Inflammatory macrophage (primary cell): ENCODE measurements around the gene FBXL19.
A peak's percentile ranks its signal among the peaks of the same experiment; 100 is the strongest.

Experiments used
- DNase-seq, 2 donors: peaks; one replicate each; pipeline ENCODE4 v3.0.0-alpha.2; 2020 to 2022

Gene FBXL19

DNA sequence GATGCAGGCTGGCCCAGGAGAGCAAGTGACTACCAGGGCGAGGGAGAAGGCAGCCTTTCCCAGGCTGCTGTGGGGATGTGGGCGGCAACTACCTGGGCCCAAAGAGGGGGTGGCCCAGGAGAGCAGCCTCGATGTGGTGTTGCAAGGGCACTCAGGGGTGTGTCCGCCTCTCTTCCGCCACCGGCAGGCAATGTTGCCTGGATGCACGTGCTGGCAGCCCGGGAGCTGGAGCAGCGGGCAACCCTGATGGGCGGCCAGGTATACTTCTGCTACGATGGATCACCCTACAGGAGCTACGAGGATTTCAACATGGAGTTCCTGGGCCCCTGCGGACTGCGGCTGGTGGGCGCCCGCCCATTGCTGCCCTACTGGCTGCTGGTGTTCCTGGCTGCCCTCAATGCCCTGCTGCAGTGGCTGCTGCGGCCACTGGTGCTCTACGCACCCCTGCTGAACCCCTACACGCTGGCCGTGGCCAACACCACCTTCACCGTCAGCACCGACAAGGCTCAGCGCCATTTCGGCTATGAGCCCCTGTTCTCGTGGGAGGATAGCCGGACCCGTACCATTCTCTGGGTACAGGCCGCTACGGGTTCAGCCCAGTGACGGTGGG, 64.3 kb downstream of the FBXL19 start:
- DNase-seq, result no peak

DNA sequence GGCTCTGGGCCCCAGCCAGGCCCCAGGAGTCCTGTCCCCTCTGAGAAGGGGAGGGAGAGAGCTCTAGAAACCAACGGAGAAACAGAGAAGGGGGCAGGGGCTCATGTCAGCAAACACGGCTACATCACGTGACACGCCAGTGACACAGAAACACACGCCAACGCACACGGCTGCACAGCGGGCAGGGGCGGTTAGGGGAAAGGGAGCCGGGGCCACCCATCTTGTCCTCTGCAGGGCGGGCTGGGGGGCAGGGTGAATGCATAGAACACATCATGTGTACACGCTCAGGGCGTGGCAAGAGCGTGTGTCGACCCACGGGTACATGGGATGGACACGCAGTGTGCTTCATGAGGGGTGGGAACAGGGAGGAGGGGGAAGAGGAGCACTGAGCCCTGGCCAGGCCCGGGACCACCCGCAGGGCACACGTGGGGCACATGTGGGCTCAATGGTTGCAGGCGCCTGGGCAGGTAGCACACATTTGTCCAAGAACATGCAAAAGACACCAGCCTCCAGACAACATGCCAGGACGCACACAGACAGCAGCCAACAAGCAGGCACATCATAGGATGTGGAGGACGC, 66.2 kb downstream of the FBXL19 start:
- DNase-seq, result no peak

DNA sequence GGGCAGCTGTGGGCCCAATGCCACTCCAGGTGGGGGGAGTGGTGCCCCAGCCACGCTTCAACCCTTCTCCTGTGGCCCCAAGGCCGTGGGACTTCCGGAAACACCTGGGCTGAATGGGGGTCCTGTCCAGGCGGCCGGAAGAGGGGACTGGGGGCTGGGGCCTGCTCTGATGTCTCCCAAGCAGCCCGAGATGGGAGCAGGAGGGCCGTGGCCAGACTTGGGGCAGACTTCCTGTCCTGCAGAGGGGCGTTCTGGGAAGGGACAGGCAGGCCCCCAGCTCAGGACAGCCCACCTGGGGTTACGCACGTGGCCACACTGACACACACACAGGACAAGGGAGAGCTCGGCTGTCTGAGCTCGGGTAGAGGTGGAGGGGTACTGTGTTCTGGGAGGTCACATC, 66.7 kb downstream of the FBXL19 start:
- DNase-seq, result no peak

DNA sequence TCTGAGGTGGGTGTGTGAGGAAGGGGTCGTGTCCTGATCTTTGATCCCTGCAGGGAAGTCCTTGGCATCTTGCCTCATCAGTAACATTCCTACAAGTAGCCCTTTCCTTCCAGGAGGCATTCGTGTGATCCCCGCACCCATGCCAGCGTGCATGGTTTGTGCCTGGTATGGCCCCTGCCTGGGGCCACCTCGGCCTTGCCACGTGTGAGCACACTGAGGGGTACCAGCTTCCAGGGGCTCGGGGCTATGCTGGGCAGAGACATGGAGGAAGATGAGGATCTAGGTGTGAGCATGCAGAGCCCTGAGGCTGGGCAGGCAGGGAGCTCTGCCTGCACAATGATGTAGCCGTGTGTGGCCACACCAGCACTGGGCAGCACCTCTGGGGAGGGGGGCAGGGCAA, 67.7 kb downstream of the FBXL19 start:
- DNase-seq, result no peak

DNA sequence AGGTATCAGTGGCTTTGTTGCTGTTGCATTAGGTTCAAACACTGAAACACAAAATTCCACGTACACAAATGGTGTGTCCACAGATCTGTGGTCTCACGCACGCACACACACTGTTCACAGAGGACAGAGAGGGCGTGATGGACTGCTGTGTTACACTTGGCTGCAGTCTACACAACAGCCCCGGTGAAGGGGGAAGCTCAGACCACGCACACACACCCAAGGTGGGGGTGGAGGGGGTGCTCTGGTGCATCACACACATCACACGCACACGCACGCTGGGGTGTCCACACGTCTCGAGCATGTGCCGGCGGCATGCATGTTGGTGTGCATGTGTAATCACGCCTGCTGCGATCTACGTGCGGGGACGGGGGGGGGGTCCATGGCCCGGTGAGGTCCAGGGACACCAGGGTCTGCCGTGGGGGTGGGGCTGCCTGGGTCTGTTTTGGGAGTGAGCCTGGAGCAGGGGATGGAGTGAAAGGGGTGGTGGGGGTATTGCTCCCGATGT, 69.0 kb downstream of the FBXL19 start:
- no peak for DNase-seq

DNA sequence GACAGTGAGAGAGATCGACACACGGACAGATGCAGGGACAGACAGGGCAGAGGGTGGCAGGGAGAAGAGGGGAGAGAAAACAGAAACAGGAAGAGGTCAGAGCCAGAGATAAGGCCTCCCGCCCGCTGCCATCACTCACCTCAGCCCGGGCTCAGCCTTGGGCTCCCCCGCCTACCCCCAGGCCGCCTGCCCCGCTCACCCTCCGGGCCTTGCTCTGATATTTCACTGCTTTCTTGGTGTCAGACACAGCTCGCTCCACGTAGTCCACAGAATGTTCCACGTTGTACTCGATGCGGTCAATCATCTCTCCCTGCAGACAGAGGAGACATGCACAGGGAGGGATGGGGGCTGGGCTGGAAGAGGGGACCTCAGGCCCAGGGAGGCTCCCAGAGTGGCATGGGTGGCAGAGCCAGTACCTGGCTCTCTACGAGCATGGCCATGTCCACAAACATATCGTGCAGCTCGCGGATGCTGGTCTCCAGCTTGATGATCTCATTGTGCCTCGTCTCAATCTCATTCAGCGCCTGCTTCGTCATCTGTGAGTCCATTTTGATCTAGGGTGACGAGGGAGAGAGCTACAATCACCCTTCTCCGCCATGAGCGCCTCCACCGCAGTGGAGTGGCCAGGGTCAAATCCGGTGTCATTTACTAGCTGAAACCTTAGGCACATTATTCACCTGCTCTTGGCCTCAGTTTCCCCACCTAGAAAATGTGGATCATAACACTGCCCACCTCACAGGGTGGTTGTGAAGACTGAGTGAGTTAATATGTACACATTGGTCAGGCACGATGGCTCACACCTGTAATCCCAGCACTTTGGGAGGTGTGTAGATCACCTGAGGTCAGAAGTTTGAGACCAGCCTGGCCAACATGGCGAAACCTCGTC, 69.8 kb downstream of the FBXL19 start:
- DNase-seq, result no peak

DNA sequence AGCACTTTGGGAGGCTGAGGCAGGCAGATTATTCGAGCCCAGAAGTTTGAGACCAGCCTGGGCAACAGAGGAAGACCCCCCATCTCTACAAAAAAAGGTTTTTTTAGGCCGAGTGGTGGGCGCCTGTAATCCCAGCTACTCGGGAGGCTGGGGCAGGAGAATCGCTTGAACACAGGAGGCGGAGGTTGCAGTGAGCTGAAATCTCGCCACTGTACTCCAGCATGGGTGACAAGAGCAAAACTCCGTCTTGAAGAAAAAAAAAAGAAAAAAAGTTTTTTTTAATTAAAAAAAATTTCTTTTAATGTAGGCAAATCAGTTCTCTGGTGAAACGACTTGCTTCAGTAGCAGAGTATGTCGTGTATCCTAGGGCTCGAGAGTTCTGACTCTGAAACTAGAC, 72.6 kb downstream of the FBXL19 start:
- DNase-seq, result no peak

DNA sequence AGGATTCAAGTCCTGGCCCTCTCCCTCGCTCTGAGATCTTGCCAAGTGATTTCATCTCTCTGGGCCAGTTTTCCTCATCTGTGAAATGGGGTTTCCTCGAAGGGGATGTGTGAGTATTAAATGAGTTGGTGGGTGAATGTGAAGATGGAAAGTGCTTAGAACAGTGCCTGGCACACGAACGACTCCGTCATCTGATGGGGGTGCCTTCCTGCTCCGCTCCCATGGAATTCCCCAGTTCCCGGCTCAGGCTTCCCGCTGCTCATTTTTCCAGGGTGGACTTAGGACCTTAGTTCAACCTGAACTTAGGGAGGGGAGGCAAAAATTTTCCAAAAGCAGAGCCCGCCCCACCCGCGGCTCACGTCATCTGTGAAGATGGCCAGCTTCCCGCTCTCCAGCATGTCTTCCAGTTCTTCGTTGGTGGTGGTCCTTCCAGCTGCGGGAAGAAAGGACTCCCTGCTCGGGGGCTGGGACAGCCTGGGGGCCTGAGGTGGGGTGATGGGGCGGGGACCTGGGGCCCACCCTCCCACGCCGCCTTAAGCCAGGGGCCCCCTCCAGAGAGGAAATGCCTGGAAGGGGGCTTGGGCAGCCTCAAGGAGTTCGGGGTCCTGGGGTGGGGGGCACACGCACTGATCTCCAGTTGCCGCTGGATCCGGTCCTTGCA, 73.1 kb downstream of the FBXL19 start:
- DNase-seq, result no peak

DNA sequence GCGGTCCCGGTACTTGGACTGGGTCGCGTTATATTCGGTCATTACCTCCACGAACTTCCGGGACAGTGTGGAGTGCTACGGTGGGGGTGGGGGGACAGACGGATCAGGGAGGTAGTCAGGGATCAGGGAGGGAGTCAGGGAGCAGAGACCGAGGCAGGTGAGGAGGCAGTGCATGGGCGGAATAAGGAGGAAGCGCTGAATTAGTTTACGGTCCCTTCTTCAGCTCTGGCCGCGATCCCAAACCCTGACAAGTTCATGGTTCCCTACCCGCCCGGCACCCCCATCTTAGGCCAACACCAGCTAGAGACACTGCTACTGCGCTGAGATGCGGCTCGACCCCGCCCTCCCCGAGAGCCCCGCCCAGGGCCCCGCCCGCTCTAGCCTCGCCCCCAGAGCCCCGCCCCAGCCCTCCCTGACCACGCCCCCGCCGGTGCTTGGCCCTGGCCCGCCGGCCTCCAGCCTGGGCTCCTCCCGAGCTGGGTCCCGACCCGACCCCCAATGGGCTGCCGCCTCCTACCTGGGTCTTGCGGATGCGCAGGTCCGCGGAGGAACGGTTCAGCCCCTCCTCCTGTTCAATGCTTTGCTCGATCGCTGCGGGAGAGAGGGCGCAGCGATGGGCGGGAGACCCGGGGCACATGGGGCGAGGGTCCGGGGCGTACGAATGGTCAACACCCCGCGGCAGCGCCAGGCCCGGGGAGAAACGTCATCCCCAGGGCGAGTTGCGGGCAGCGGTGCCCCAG, 73.8 kb downstream of the FBXL19 start:
- DNase-seq, result peak; percentile 79 to 92

DNA sequence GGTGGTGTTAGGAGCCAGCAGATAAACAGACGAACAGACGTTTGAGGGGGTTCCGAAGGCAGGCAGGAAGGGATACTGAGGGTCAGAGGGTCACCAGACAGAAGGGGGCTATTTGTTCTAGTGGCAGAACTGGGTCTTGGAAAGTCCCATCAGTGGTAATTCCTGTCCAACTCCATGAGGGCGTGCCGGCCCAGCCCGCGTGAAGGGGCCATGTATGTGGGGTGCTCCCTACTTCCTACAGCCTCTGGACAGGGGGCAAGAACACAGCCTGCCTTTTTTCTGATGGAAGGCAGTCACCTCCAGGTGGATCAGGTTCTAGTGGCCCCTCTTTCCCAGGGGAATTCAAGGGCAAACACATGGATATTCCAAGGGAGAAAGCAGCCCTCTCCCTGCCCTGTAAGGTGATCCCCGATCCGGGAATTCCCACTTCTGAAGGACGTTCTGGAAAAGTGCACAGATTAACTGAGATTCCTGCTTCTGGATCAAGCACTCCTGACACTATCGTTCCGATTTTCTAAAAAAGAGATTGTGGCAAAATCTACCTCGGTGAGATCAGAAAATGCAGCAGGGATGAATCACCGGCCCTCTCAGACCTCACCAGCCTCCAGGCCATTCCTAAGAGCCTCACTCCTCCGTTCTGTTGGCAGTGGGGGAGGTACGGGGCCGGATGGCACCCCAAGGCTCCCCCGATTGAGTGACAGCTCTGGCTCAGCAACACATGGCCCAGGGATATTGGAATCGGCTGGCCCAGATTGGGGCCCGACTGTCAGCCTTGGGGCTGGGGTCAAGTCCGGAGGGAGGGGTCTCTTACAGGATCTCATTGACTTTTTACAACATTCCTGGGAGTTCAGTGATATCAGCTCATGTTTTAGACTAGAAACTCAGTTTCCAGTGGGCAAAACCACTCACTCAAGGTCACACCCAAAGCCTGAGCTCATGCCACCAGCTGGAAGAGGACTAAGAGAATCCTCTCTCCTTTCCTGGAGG, 74.6 kb downstream of the FBXL19 start:
- no peak for DNase-seq
